CD4-positive, alpha-beta T cell (primary cell): ENCODE measurements around the gene WDR38. TPM values are rescaled to one million over a fixed set of nuclear protein-coding genes. Genes with fewer than 3 reads are reported as not detected.

ENCODE experiments used
- ATAC-seq: fragments of 200-7000 bp; cut with Tn5 transposase; one replicate; pipeline ENCODE4 v1.10.0; 2022; ENCODE audit warnings: mild to moderate bottlenecking; ENCODE audit not compliant: poor library complexity
- CTCF ChIA-PET: fragments of 350-600 bp; sonication (Branson Sonifier 250); formaldehyde crosslinking; loops from one replicate; lab custom pipeline; 2021; ENCODE audit warnings: antibody characterized with exemption, inconsistent platforms; lab: Charles Lee
- POLR2A ChIA-PET: fragments of 350-600 bp; sonication (Branson Sonifier 250); formaldehyde crosslinking; loops from one replicate; lab custom pipeline; 2021; ENCODE audit warnings: antibody characterized with exemption, inconsistent platforms; lab: Charles Lee
- DNase-seq, 14 experiments: peaks; one replicate each; pipeline ENCODE4 v3.0.0-alpha.2; 2013 to 2020; ENCODE audit warnings: mixed read lengths in 2 of 14
- H3K27ac ChIP-seq, 2 donors: one replicate each; pipeline versions ENCODE4 v1.5.1 to v1.7.0; 2013; ENCODE audit warnings: low read length in 2 of 2, low read depth in 1 of 2, mild to moderate bottlenecking in 1 of 2
- H3K27me3 ChIP-seq, 2 experiments: 1 replicate in 1 of 2; 2 replicates in 1 of 2; pipeline versions ENCODE4 v1.6.1 to v1.7.0; 2013; ENCODE audit warnings: low read length in 2 of 2, control low read depth in 1 of 2, mild to moderate bottlenecking in 1 of 2, moderate library complexity in 1 of 2; ENCODE audit not compliant: insufficient read depth in 2 of 2, control insufficient read depth in 1 of 2
- H3K36me3 ChIP-seq: one replicate; pipeline ENCODE4 v1.6.1; 2013; ENCODE audit warnings: low read length, control low read depth; ENCODE audit not compliant: insufficient read depth
- H3K4me1 ChIP-seq: one replicate; pipeline ENCODE4 v1.6.1; 2013; ENCODE audit warnings: low read length, control low read depth; ENCODE audit not compliant: insufficient read depth
- H3K4me3 ChIP-seq: one replicate; pipeline ENCODE4 v1.5.1; 2013; ENCODE audit warnings: mild to moderate bottlenecking, low read length, moderate library complexity
- H3K9me3 ChIP-seq, 2 experiments: 1 replicate in 1 of 2; 2 replicates in 1 of 2; pipeline versions ENCODE4 v1.6.1 to v1.7.0; 2013; ENCODE audit warnings: low read length in 2 of 2, mild to moderate bottlenecking in 2 of 2, control low read depth in 1 of 2, moderate library complexity in 1 of 2; ENCODE audit not compliant: control insufficient read depth in 1 of 2, insufficient read depth in 1 of 2
- H3K27ac Mint-ChIP-seq: one replicate; pipeline ENCODE4 v1.8.0; 2020; ENCODE audit warnings: mixed read lengths
- H3K27me3 Mint-ChIP-seq: one replicate; pipeline ENCODE4 v1.8.0; 2021; ENCODE audit warnings: mixed read lengths
- H3K36me3 Mint-ChIP-seq: one replicate; pipeline ENCODE4 v1.8.0; 2021; ENCODE audit warnings: low read depth, mixed read lengths
- H3K4me1 Mint-ChIP-seq: one replicate; pipeline ENCODE4 v1.8.0; 2021; ENCODE audit warnings: low read depth, mixed read lengths
- H3K4me3 Mint-ChIP-seq: one replicate; pipeline ENCODE4 v1.8.0; 2020; ENCODE audit warnings: mild to moderate bottlenecking, mixed read lengths
- H3K9me3 Mint-ChIP-seq: one replicate; pipeline ENCODE4 v1.8.0; 2020; ENCODE audit warnings: mixed read lengths
- intact Hi-C, 2 experiments: fragments of 100-400 bp; cut with DNase I in 1 of 2; cut with micrococcal nuclease in 1 of 2; formaldehyde crosslinking; loops; one replicate each; pipeline versions ENCODE4 v1.15.1 to v1.9.0; 2023 to 2025; cut with DNase I, micrococcal nuclease
- total RNA-seq, 174 experiments: library from RNA in 2 of 174; stranded (reverse) in 2 of 174; gene quantifications; one replicate each; pipeline ENCODE4 v1.2.3 and lab custom pipeline; 2021 to 2026
- TF ChIP-seq, protein P1 (sequence below): fragments of 200-600 bp; IDR thresholded peaks from one replicate; pipeline ENCODE4 v1.8.0; 2022; ENCODE audit warnings: antibody characterized with exemption, mild to moderate bottlenecking

WDR38 gene
- total RNA-seq, 2 experiments from 2014 or later = not detected

DNA sequence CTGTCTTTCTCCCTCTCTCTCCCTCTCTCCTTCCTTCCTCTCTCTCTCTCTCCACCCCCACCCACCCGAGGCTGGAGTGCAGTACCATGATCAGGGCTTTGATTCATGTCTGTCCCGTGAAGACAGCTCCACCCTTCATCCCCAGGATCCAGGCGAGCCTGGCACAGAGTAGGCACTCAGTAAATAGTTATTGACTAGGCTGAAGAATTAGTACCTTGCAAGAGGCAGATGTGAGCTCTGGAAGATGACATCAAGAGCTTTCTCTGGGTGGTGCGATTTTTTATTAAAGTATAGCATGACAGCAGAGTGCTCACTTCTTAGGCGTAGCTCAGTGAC lies 24.0 kb upstream of the WDR38 start:
- H3K27me3 ChIP-seq = peaks cover 0 to 2% of the 10 kb centered on the region in 2 experiments
- no peaks in the 10 kb centered on the region for H3K4me1 ChIP-seq
- Mint-ChIP-seq H3K27me3 (no peaks in the 10 kb centered on the region), H3K27ac (no peak overlapping the region), H3K4me1 (no peaks in the 10 kb centered on the region), H3K36me3 (no peaks in the 10 kb centered on the region), H3K9me3 (no peaks in the 10 kb centered on the region), H3K4me3 (no peak overlapping the region)
- H3K27ac ChIP-seq = no peak overlapping the region
- intact Hi-C loops = no loop called here
- CTCF ChIA-PET = no interaction called here
- no peak for ATAC-seq
- H3K4me3 ChIP-seq = no peak overlapping the region
- POLR2A ChIA-PET = no interaction called here
- no peaks in the 10 kb centered on the region for H3K36me3 ChIP-seq
- no peak for DNase-seq
- no peaks in the 10 kb centered on the region for H3K9me3 ChIP-seq
- TF ChIP-seq, protein P1, sequence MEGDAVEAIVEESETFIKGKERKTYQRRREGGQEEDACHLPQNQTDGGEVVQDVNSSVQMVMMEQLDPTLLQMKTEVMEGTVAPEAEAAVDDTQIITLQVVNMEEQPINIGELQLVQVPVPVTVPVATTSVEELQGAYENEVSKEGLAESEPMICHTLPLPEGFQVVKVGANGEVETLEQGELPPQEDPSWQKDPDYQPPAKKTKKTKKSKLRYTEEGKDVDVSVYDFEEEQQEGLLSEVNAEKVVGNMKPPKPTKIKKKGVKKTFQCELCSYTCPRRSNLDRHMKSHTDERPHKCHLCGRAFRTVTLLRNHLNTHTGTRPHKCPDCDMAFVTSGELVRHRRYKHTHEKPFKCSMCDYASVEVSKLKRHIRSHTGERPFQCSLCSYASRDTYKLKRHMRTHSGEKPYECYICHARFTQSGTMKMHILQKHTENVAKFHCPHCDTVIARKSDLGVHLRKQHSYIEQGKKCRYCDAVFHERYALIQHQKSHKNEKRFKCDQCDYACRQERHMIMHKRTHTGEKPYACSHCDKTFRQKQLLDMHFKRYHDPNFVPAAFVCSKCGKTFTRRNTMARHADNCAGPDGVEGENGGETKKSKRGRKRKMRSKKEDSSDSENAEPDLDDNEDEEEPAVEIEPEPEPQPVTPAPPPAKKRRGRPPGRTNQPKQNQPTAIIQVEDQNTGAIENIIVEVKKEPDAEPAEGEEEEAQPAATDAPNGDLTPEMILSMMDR = no peak

DNA sequence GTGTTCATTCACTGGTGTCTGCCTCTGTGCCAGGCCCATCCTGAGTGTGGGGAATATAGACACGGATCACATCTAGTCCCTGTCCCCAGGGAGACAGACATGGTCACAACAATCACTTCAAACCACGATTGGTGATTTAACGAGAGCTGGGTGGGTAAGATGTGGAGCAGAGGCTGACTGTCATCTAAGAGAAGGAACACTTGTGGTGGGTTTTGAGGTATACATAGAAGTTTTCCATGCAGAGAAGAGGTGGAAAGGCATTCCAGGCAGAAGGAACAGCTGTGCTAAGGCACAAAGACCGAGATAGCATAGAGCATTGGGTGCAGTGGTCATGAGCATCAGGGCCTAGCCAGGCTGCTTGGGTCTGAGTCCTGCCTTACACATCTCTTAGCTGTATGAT lies 22.7 kb upstream of the WDR38 start:
- no peaks in the 10 kb centered on the region for H3K36me3 Mint-ChIP-seq
- no peak overlapping the region for H3K4me3 Mint-ChIP-seq
- Histone ChIP-seq H3K36me3 (no peaks in the 10 kb centered on the region), H3K27me3 (peaks cover 0 to 2% of the 10 kb centered on the region in 2 experiments), H3K27ac (no peak overlapping the region), H3K4me3 (no peak overlapping the region), H3K4me1 (no peaks in the 10 kb centered on the region), H3K9me3 (no peaks in the 10 kb centered on the region)
- DNase-seq (no peak), ATAC-seq (no peak)
- H3K27me3 Mint-ChIP-seq = peaks cover 6% of the 10 kb centered on the region
- no peak overlapping the region for H3K27ac Mint-ChIP-seq
- ChIA-PET POLR2A (no interaction called here), CTCF (no interaction called here)
- no peaks in the 10 kb centered on the region for H3K9me3 Mint-ChIP-seq
- TF ChIP-seq, protein P1 = no peak
- no peaks in the 10 kb centered on the region for H3K4me1 Mint-ChIP-seq
- intact Hi-C loops = no loop called here

DNA sequence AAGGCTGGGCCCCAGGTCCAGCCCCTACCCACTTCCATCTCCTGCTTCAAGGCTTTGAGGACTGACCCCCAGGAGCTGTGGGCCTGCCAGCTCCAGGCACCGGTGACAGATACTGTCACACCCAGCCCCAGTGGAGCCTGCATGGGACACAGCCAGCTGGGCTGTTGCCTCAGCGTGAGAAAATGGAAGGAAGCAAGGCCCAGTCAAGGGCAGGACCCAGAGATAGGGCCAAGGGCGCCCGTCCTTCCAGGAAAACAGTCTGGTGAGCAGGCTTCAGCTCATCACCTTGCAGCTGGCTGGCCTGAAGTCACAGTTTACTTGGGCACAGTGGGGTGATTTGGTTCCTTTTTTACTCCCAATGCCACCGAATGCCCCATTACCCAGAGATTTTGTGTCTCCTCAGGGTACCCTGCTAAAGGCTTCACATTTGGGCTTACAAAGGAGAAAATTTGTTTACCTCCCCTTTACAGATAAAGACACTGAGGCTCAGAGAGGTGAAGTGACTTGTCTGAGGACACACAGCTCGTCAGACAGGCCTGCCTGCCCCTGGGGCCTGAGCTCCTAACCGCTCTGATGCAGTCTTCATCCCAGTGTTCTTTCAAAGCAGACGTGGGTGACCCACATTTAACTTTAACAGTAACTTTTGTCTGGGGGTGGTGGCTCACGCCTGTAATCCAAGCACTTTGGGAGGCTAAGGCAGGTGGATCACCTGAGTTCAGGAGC lies 21.5 kb upstream of the WDR38 start:
- intact Hi-C loops = no loop called here
- no peak for ATAC-seq
- TF ChIP-seq, protein P1 = no peak

More for the DNA sequence above, 21.5 kb upstream of the WDR38 start:
- H3K9me3 Mint-ChIP-seq = no peaks in the 10 kb centered on the region
- H3K27ac Mint-ChIP-seq = no peak overlapping the region
- ChIA-PET POLR2A (no interaction called here), CTCF (no interaction called here)
- DNase-seq = no peak
- H3K4me1 ChIP-seq = no peaks in the 10 kb centered on the region
- H3K36me3 ChIP-seq = no peaks in the 10 kb centered on the region
- no peaks in the 10 kb centered on the region for H3K9me3 ChIP-seq
- no peak overlapping the region for H3K4me3 Mint-ChIP-seq
- H3K4me3 ChIP-seq = no peak overlapping the region
- no peaks in the 10 kb centered on the region for H3K36me3 Mint-ChIP-seq
- H3K27me3 Mint-ChIP-seq = peaks cover 15% of the 10 kb centered on the region
- peaks cover 2 to 4% of the 10 kb centered on the region in 2 experiments for H3K27me3 ChIP-seq
- H3K4me1 Mint-ChIP-seq = no peaks in the 10 kb centered on the region
- H3K27ac ChIP-seq = no peak overlapping the region
